Neutrophil (primary cell): ENCODE data around the gene OR8S1.

Experiments used
- H3K27ac ChIP-seq: fragments of 200-600 bp; sonication (generic); 2 replicates; pipeline ENCODE4 v1.5.1; 2016; ENCODE audit warnings: mild to moderate bottlenecking, moderate library complexity
- H3K27me3 ChIP-seq: fragments of 200-600 bp; sonication (generic); 2 replicates; pipeline ENCODE4 v1.6.0; 2016; ENCODE audit warnings: mild to moderate bottlenecking
- H3K36me3 ChIP-seq: fragments of 200-600 bp; sonication (generic); 2 replicates; pipeline ENCODE4 v1.5.1; 2017
- H3K4me1 ChIP-seq, 2 experiments: fragments of 200-600 bp in 1 of 2; sonication (generic) in 1 of 2; 1 replicate in 1 of 2; 2 replicates in 1 of 2; pipeline versions ENCODE4 v1.5.1 to v1.6.1; 2013 to 2016; ENCODE audit warnings: low read depth in 1 of 2, low read length in 1 of 2, mild to moderate bottlenecking in 1 of 2, moderate library complexity in 1 of 2; ENCODE audit not compliant: control insufficient read depth in 1 of 2, insufficient read depth in 1 of 2
- H3K4me3 ChIP-seq, 2 experiments: fragments of 200-600 bp in 1 of 2; sonication (generic) in 1 of 2; 1 replicate in 1 of 2; 2 replicates in 1 of 2; pipeline ENCODE4 v1.5.1; 2013 to 2016; ENCODE audit warnings: low read depth in 1 of 2, low read length in 1 of 2, mild to moderate bottlenecking in 1 of 2, moderate library complexity in 1 of 2
- H3K9me3 ChIP-seq: fragments of 200-600 bp; sonication (generic); 2 replicates; pipeline ENCODE4 v1.5.1; 2016
- TF ChIP-seq, protein P1 (sequence below): fragments of 200-600 bp; sonication (generic); IDR thresholded peaks from 2 replicates; pipeline ENCODE4 v1.5.1; 2016; ENCODE audit warnings: antibody characterized with exemption

Gene OR8S1

DNA sequence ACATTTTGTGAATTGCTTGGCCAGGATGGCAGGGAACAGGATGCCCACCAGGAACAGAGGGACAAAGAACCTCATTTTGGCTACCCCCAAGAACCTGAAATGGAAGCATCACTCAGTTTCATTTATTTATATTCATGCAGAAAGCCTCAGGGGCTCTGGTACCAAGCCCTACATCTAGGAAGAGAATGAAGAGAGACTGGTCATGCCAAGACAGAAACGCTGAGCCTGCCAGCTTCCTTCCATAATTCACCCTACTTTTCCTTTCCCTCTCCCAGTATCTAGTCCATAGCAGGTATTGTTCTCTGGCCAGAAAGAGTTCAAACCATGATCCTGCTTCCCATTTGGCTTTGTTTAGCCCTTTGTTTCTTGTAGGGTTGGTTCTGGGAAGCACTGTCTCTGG, 44.5 kb downstream of the OR8S1 start, which contains the start of gene LALBA:
LALBA (minus strand) TSS at position 101 of the 400 bp plus-strand sequence; CDS start at position 75, 26 bp downstream.
- TF ChIP-seq, protein P1, sequence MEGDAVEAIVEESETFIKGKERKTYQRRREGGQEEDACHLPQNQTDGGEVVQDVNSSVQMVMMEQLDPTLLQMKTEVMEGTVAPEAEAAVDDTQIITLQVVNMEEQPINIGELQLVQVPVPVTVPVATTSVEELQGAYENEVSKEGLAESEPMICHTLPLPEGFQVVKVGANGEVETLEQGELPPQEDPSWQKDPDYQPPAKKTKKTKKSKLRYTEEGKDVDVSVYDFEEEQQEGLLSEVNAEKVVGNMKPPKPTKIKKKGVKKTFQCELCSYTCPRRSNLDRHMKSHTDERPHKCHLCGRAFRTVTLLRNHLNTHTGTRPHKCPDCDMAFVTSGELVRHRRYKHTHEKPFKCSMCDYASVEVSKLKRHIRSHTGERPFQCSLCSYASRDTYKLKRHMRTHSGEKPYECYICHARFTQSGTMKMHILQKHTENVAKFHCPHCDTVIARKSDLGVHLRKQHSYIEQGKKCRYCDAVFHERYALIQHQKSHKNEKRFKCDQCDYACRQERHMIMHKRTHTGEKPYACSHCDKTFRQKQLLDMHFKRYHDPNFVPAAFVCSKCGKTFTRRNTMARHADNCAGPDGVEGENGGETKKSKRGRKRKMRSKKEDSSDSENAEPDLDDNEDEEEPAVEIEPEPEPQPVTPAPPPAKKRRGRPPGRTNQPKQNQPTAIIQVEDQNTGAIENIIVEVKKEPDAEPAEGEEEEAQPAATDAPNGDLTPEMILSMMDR = no peak
- Histone ChIP-seq H3K4me3 (no peak within 1 kb of the TSS), H3K9me3 (no peaks in the 10 kb centered on the region), H3K27me3 (peaks cover 12% of the 10 kb centered on the region), H3K4me1 (no peaks in the 10 kb centered on the region), H3K27ac (no peak within 1 kb of the TSS), H3K36me3 (no peaks in the 10 kb centered on the region)

DNA sequence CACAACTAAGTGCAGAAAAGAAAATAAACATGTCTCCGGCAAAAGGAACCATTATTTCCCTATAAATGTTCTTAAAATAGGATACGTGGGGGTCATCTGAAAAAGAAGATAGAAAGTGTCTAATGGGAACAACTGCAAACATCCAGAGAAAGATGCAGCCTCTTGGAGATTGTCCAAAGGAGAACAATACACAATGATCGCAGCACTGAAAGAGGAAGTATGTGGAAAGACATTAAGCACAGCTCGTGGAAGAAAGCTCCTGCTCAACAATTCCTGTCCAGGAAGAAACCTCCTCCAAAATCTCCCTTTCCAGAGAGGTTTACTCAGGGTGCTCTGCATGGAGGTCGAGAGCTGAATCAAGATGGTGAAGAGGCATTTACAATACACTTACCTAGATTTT, 46.9 kb downstream of the OR8S1 start:
- H3K4me3 ChIP-seq = no peak overlapping the region
- H3K36me3 ChIP-seq = no peaks in the 10 kb centered on the region
- peaks cover 12% of the 10 kb centered on the region for H3K27me3 ChIP-seq
- TF ChIP-seq, protein P1 = no peak
- H3K4me1 ChIP-seq = no peaks in the 10 kb centered on the region
- H3K27ac ChIP-seq = no peak overlapping the region
- no peaks in the 10 kb centered on the region for H3K9me3 ChIP-seq
